Right hindlimb (tissue), 1 donor: ENCODE measurements around the gene ALCAM.

Source experiments
- DNase-seq: peaks from one replicate; pipeline ENCODE4 v3.0.0-alpha.2; 2018

ALCAM gene

GRCh38 chr3:105435277-105435676 lies 68.6 kb downstream of the ALCAM start:
- DNase-seq = no peak

GRCh38 chr3:105436687-105437086 lies 70.0 kb downstream of the ALCAM start:
- DNase-seq = no peak

- no peak for DNase-seq
These were observed 73.4 kb downstream of the ALCAM start for GRCh38 chr3:105440113-105440512.

- DNase-seq = no peak
These were observed 78.0 kb downstream of the ALCAM start for GRCh38 chr3:105444725-105445124.

GRCh38 chr3:105448338-105448982 lies 81.8 kb downstream of the ALCAM start:
- DNase-seq = peak; percentile 19

- DNase-seq = no peak
These were observed 82.7 kb downstream of the ALCAM start for GRCh38 chr3:105449414-105449813.

- DNase-seq = no peak
These were observed 89.3 kb downstream of the ALCAM start for GRCh38 chr3:105456017-105456416.

- DNase-seq = no peak
These were observed 92.0 kb downstream of the ALCAM start for GRCh38 chr3:105458518-105459215.

- no peak for DNase-seq
These were observed 93.0 kb downstream of the ALCAM start for GRCh38 chr3:105459566-105460290.

GRCh38 chr3:105463620-105464019 lies 96.9 kb downstream of the ALCAM start:
- DNase-seq = no peak

- DNase-seq = no peak
These were observed 98.6 kb downstream of the ALCAM start for GRCh38 chr3:105465251-105465853.

GRCh38 chr3:105466072-105466471 lies 99.4 kb downstream of the ALCAM start:
- DNase-seq = no peak

GRCh38 chr3:105466495-105467404 lies 100.0 kb downstream of the ALCAM start:
- no peak for DNase-seq

GRCh38 chr3:105470851-105471250 lies 104.1 kb downstream of the ALCAM start:
- no peak for DNase-seq

- DNase-seq = no peak
These were observed 107.0 kb downstream of the ALCAM start for GRCh38 chr3:105473521-105474223.

- no peak for DNase-seq
These were observed 114.1 kb downstream of the ALCAM start for GRCh38 chr3:105480768-105481167.

- DNase-seq = no peak
These were observed 116.8 kb downstream of the ALCAM start for GRCh38 chr3:105483476-105483875.

GRCh38 chr3:105490045-105490444 lies 123.3 kb downstream of the ALCAM start:
- DNase-seq = no peak

GRCh38 chr3:105493305-105493892 lies 126.7 kb downstream of the ALCAM start:
- no peak for DNase-seq

GRCh38 chr3:105495021-105495420 lies 128.3 kb downstream of the ALCAM start:
- no peak for DNase-seq

- DNase-seq = no peak
These were observed 129.6 kb downstream of the ALCAM start for GRCh38 chr3:105496343-105496742.
